Cortex of kidney (tissue), 1 donor: ENCODE results near the gene PPP3CA.

Source experiments
- DNase-seq: peaks from one replicate; lab custom pipeline; 2025; lab: John Stamatoyannopoulos, UW

PPP3CA gene

GRCh38 chr4:101288365-101289145, 58.8 kb downstream of the PPP3CA start:
- DNase-seq = no peak

- no peak for DNase-seq
Observed at GRCh38 chr4:101287324-101287723, 60.0 kb downstream of the PPP3CA start.

- DNase-seq = no peak
Observed at GRCh38 chr4:101286663-101287062, 60.7 kb downstream of the PPP3CA start.

- DNase-seq = no peak
Observed at GRCh38 chr4:101285985-101286384, 61.3 kb downstream of the PPP3CA start.

- DNase-seq = no peak
Observed at GRCh38 chr4:101284546-101284945, 62.8 kb downstream of the PPP3CA start.

GRCh38 chr4:101283434-101283833, 63.9 kb downstream of the PPP3CA start:
- DNase-seq = no peak

GRCh38 chr4:101282076-101282844, 65.1 kb downstream of the PPP3CA start:
- no peak for DNase-seq

GRCh38 chr4:101280866-101281600, 66.3 kb downstream of the PPP3CA start:
- DNase-seq = no peak

GRCh38 chr4:101279377-101279871, 67.9 kb downstream of the PPP3CA start:
- DNase-seq = no peak

- no peak for DNase-seq
Observed at GRCh38 chr4:101277671-101278070, 69.7 kb downstream of the PPP3CA start.

- DNase-seq = no peak
Observed at GRCh38 chr4:101276661-101277060, 70.7 kb downstream of the PPP3CA start.

GRCh38 chr4:101274888-101275752, 72.2 kb downstream of the PPP3CA start:
- DNase-seq = no peak

- DNase-seq = no peak
Observed at GRCh38 chr4:101271516-101271915, 75.8 kb downstream of the PPP3CA start.

GRCh38 chr4:101269682-101270081, 77.6 kb downstream of the PPP3CA start:
- DNase-seq = no peak

GRCh38 chr4:101265816-101266172, 81.5 kb downstream of the PPP3CA start:
- no peak for DNase-seq

- DNase-seq = no peak
Observed at GRCh38 chr4:101264993-101265815, 82.1 kb downstream of the PPP3CA start.

- no peak for DNase-seq
Observed at GRCh38 chr4:101264512-101264911, 82.8 kb downstream of the PPP3CA start.

- no peak for DNase-seq
Observed at GRCh38 chr4:101262683-101263082, 84.6 kb downstream of the PPP3CA start.

GRCh38 chr4:101259876-101260275, 87.5 kb downstream of the PPP3CA start:
- DNase-seq = no peak

- no peak for DNase-seq
Observed at GRCh38 chr4:101258883-101259282, 88.4 kb downstream of the PPP3CA start.

GRCh38 chr4:101256222-101256621, 91.1 kb downstream of the PPP3CA start:
- no peak for DNase-seq
